ENCODE results near the gene ADCY7.

DNA sequence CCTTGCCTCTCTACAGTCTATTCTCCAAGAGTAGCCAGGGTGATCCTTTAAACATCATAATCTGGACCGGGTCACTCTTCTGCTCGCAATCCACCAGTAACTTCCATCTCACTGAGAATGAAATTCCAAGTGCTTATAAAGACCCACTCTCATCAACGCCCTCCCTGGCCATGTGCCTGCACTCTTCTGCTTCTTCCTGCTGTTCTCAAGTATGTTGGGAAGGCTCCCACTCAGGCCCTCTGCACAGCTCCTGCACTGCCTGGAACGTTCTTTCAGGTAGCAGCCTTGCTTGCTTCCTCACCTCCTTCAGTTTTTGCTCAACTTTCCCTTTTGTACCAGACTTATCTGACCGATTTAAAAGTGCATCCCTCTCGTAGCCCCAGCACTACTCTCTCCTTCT is 58.0 kb downstream of the ADCY7 start:
- no peak for TF ChIP-seq TOX (CRISPR knock-in tag; IDR thresholded peaks at IDR 0.05; ENCODE audit: borderline replicate concordance)
- TF ChIP-seq, protein P1, sequence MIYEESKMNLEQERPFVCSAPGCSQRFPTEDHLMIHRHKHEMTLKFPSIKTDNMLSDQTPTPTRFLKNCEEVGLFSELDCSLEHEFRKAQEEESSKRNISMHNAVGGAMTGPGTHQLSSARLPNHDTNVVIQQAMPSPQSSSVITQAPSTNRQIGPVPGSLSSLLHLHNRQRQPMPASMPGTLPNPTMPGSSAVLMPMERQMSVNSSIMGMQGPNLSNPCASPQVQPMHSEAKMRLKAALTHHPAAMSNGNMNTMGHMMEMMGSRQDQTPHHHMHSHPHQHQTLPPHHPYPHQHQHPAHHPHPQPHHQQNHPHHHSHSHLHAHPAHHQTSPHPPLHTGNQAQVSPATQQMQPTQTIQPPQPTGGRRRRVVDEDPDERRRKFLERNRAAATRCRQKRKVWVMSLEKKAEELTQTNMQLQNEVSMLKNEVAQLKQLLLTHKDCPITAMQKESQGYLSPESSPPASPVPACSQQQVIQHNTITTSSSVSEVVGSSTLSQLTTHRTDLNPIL (CRISPR knock-in tag; IDR thresholded peaks at IDR 0.05; ENCODE audit: low read depth): no peak
- TF ChIP-seq OSR1 (CRISPR knock-in tag; IDR thresholded peaks at IDR 0.05): no peak
- TF ChIP-seq TCF4 (CRISPR knock-in tag; IDR thresholded peaks at IDR 0.05; ENCODE audit: borderline replicate concordance): no peak
- TF ChIP-seq CSDC2 (CRISPR knock-in tag; IDR thresholded peaks at IDR 0.05): no peak
- TF ChIP-seq BACH2 (CRISPR knock-in tag; IDR thresholded peaks at IDR 0.05; ENCODE audit: borderline replicate concordance): no peak
- TF ChIP-seq, protein P2, sequence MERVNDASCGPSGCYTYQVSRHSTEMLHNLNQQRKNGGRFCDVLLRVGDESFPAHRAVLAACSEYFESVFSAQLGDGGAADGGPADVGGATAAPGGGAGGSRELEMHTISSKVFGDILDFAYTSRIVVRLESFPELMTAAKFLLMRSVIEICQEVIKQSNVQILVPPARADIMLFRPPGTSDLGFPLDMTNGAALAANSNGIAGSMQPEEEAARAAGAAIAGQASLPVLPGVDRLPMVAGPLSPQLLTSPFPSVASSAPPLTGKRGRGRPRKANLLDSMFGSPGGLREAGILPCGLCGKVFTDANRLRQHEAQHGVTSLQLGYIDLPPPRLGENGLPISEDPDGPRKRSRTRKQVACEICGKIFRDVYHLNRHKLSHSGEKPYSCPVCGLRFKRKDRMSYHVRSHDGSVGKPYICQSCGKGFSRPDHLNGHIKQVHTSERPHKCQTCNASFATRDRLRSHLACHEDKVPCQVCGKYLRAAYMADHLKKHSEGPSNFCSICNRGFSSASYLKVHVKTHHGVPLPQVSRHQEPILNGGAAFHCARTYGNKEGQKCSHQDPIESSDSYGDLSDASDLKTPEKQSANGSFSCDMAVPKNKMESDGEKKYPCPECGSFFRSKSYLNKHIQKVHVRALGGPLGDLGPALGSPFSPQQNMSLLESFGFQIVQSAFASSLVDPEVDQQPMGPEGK (CRISPR knock-in tag; IDR thresholded peaks at IDR 0.05; ENCODE audit: borderline replicate concordance): no peak
- no peak for TF ChIP-seq RARB (CRISPR knock-in tag; IDR thresholded peaks at IDR 0.05)
- no peak for TF ChIP-seq ARNTL (CRISPR knock-in tag; IDR thresholded peaks at IDR 0.05; ENCODE audit: borderline replicate concordance, low read depth)
- no peak for TF ChIP-seq GLIS3 (CRISPR knock-in tag; IDR thresholded peaks at IDR 0.05)

All from SK-N-SH treated with all-trans-retinoic acid at 6 μM for 48 hours (cell line).